Measurements from ENCODE around the gene EXOC6B. TPM values are rescaled to one million over a fixed set of nuclear protein-coding genes. Genes with fewer than 3 reads are reported as not detected.

The EXOC6B gene
- total RNA-seq, 1 donor from 2014 or later: 24.5 TPM

DNA sequence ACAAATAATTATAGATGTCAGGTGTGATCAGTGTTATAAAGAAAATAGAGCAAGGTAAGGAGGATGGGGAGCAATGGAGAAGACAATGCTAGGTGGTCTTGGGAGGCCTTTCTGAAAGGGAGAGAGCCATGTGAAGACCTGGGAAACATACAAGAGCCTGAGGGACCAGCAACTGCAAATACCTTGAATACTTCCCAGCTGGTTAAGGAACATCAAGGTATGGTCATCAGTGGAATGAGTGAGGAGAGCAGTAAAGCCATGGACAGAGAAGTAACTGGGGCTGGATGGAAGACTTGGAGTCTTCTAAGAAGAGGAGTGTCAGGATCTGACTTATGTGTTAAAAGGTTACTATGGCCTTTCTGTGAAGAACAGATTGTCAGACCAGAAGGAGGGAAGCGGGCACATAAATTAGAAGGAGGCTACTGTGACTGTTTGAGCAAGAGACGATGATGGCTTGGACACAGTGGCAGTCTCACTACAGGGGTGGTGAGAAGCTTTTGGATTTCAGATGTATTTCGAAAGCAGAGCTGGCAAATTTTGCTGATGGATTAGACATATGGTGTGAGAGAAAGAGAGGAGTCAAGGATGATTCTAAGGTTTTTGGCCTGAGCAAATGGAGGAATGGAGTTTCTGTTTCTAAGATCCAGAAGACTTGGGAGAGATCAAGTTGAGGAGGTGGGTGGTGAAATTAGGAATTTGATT, 22.8 kb upstream of the EXOC6B start:
- H3K4me3 ChIP-seq (ENCODE audit: low read length in 3 of 3): no peak overlapping the region
- no peaks in the 10 kb centered on the region for H3K4me1 ChIP-seq (ENCODE audit: control insufficient read depth in 3 of 3, insufficient read depth in 3 of 3, low read length in 3 of 3)
- H3K9me3 ChIP-seq (ENCODE audit: control insufficient read depth in 3 of 3, low read length in 3 of 3): no peaks in the 10 kb centered on the region
- H3K27me3 ChIP-seq (ENCODE audit: control insufficient read depth in 3 of 3, insufficient read depth in 3 of 3, low read length in 3 of 3): peaks cover 0 to 5% (median 0%) of the 10 kb centered on the region in 3 donors
- H3K27ac ChIP-seq (ENCODE audit: low read depth, low read length): no peak overlapping the region
- no peaks in the 10 kb centered on the region for H3K36me3 ChIP-seq (ENCODE audit: control insufficient read depth in 3 of 3, insufficient read depth in 3 of 3, low read length in 3 of 3)
- no peak overlapping the region for H3K9ac ChIP-seq (ENCODE audit: low read depth in 1 of 3, low read length in 3 of 3)

DNA sequence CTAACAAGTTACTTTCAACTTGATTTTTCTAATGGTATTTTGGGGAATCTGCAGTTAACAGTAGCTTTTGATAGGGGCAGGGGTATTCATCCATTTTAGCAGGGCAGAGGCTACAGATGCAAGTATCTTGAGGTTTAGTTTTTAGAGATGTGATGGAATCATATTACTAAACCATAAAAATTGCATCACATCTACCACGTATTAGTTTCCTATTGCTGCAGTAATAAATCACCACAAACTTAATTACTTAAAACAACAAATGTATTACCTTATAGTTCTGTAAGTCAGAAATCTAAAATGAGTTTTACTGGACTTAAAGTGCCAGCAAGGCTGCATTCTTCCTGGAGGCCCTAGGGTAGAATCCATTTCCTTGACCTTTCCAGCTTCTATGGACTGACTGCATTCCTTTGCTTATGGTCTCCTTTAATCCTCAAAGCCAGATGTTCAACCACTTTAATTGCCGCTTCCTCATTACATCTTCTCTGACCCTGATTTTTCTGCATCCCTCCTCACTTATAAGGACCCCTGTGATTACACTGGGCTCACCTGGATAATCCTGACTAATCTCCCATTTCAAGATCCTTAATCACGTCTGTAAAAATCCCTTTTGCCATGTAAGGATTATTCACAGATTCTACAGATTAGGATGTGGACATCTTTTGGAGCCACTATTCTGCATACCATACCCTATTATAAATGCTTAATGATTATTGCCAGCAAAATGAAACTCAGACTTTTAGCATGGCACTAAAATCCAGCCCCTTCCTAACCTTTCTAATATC, 21.9 kb upstream of the EXOC6B start:
- Histone ChIP-seq H3K36me3 (ENCODE audit: control insufficient read depth in 3 of 3, insufficient read depth in 3 of 3, low read length in 3 of 3) (no peaks in the 10 kb centered on the region), H3K9me3 (ENCODE audit: control insufficient read depth in 3 of 3, low read length in 3 of 3) (no peaks in the 10 kb centered on the region), H3K27me3 (ENCODE audit: control insufficient read depth in 3 of 3, insufficient read depth in 3 of 3, low read length in 3 of 3) (peaks cover 0 to 5% (median 0%) of the 10 kb centered on the region in 3 donors), H3K4me3 (ENCODE audit: low read length in 3 of 3) (no peak overlapping the region), H3K9ac (ENCODE audit: low read depth in 1 of 3, low read length in 3 of 3) (no peak overlapping the region), H3K27ac (ENCODE audit: low read depth, low read length) (no peak overlapping the region), H3K4me1 (ENCODE audit: control insufficient read depth in 3 of 3, insufficient read depth in 3 of 3, low read length in 3 of 3) (no peaks in the 10 kb centered on the region)

DNA sequence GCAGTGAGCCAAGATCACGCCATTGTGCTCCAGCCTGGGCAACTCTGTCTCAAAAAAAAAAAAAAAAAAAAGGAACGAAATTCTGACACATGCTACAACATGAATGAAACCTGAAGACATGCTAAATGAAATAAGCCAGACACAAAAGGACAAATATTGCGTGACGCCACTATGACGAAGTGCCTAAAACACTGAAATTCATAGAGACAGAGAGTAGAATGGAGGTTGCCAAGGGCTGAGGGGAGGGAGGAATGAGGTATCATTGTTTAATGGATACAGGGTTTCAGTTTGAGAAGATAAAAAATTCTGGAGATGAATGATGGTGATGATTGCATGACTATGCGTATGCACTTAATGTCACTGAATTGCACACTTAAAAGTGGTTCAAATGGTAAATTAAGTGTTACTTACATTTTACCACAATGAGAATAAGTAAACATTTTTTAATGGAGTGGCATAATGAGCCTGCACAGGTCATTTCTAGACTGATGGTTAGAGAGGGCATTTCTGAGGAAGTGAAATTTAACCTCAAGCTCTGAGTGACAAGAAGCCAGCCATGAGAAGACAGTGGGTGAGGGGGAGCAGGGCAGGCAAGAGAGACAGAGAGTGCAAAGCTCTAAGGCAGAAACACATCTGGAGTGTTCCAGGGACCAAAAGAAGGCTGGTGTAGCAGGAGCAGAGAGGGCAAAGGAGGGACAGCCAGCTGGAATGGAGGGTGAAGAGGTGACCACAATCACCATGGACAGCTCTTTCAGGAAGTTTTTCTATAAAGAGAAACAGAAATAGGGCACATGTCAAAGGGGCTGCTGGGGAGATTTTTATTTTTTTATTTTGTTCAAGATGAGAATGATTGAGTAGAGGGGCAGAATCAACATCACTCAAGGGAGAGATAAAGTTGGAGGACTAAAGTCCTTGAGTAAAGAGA, 20.6 kb upstream of the EXOC6B start:
- H3K27ac ChIP-seq (ENCODE audit: low read depth, low read length): no peak overlapping the region
- H3K9ac ChIP-seq (ENCODE audit: low read depth in 1 of 3, low read length in 3 of 3): no peak overlapping the region
- no peaks in the 10 kb centered on the region for H3K4me1 ChIP-seq (ENCODE audit: control insufficient read depth in 3 of 3, insufficient read depth in 3 of 3, low read length in 3 of 3)
- H3K4me3 ChIP-seq (ENCODE audit: low read length in 3 of 3): no peak overlapping the region
- H3K36me3 ChIP-seq (ENCODE audit: control insufficient read depth in 3 of 3, insufficient read depth in 3 of 3, low read length in 3 of 3): no peaks in the 10 kb centered on the region
- no peaks in the 10 kb centered on the region for H3K9me3 ChIP-seq (ENCODE audit: control insufficient read depth in 3 of 3, low read length in 3 of 3)
- peaks cover 0 to 3% (median 0%) of the 10 kb centered on the region in 3 donors for H3K27me3 ChIP-seq (ENCODE audit: control insufficient read depth in 3 of 3, insufficient read depth in 3 of 3, low read length in 3 of 3)

DNA sequence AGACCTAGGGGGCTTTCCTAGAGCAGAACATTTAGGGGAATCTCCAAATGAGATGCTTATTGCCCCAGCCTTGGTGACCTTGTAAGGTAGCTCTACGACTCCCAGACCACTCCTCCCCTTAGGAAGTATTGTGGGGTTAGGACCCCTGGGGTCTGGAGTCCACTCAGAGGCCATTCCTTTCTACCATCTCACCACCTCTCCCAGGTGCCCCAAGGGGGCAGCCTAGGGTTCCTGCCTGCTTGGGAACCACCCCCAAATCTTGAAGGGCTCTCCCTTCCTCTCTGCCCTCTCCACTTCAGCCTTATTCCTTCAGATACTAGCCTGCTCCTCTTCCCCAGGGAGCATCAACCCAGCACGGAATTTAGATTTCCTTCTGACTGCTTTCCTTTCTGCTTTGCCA, 17.5 kb upstream of the EXOC6B start:
- Histone ChIP-seq H3K4me3 (ENCODE audit: low read length in 3 of 3) (no peak overlapping the region), H3K36me3 (ENCODE audit: control insufficient read depth in 3 of 3, insufficient read depth in 3 of 3, low read length in 3 of 3) (no peaks in the 10 kb centered on the region), H3K4me1 (ENCODE audit: control insufficient read depth in 3 of 3, insufficient read depth in 3 of 3, low read length in 3 of 3) (no peaks in the 10 kb centered on the region), H3K27me3 (ENCODE audit: control insufficient read depth in 3 of 3, insufficient read depth in 3 of 3, low read length in 3 of 3) (no peaks in the 10 kb centered on the region), H3K27ac (ENCODE audit: low read depth, low read length) (no peak overlapping the region), H3K9ac (ENCODE audit: low read depth in 1 of 3, low read length in 3 of 3) (no peak overlapping the region), H3K9me3 (ENCODE audit: control insufficient read depth in 3 of 3, low read length in 3 of 3) (no peaks in the 10 kb centered on the region)

DNA sequence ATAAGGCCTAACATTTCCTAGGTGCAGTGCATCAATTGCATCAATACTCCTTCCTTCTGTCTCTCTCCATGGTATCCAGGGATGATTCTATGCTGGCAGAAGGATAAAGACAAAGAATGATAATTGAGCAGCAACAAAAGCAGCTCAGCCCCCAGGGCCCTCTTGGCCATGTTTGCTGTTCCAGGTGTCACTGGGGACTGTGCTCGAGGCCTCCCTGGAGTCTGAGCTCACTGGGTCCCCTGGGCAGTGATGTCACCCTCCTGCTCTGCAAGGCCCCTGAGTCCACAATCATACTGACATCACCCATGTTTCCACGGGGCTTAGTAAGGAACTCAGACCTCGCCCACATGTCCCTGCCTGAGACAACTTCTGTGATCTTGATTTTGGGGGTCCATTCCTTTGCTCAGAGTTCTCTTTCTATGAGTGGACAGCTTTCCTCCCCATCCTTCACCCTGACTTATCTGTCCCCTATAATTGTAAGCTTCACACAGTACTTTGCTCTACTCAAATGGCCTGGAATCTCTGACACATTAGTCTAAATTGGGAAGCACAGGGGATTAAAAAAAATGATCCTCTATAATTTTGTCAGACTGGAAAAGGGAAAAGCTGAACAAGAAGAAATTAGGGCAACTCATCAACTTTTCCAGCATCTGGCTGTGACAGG, 15.8 kb upstream of the EXOC6B start:
- no peak overlapping the region for H3K4me3 ChIP-seq (ENCODE audit: low read length in 3 of 3)
- H3K27me3 ChIP-seq (ENCODE audit: control insufficient read depth in 3 of 3, insufficient read depth in 3 of 3, low read length in 3 of 3): no peaks in the 10 kb centered on the region
- H3K36me3 ChIP-seq (ENCODE audit: control insufficient read depth in 3 of 3, insufficient read depth in 3 of 3, low read length in 3 of 3): no peaks in the 10 kb centered on the region
- no peaks in the 10 kb centered on the region for H3K9me3 ChIP-seq (ENCODE audit: control insufficient read depth in 3 of 3, low read length in 3 of 3)
- H3K9ac ChIP-seq (ENCODE audit: low read depth in 1 of 3, low read length in 3 of 3): no peak overlapping the region
- no peak overlapping the region for H3K27ac ChIP-seq (ENCODE audit: low read depth, low read length)
- H3K4me1 ChIP-seq (ENCODE audit: control insufficient read depth in 3 of 3, insufficient read depth in 3 of 3, low read length in 3 of 3): no peaks in the 10 kb centered on the region

DNA sequence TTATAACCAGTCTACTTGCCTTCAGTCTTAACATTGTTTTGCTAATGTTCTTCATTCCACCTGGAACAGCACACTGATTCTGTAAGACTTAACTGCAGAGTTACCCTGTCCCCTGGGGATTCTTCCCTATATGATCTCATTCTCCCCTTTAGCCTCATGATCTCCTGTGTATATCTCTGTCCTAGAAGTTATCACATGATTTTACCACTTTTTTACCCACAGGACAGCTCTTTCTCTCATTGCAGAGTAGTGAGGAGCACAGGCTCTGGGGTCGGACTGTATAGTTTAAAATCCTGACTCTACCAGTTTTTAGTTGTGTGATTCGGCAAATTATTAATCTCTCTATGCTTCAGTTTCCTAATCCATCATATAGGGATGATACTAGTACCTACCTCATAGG, 14.2 kb upstream of the EXOC6B start:
- H3K9ac ChIP-seq (ENCODE audit: low read depth in 1 of 3, low read length in 3 of 3): no peak overlapping the region
- H3K36me3 ChIP-seq (ENCODE audit: control insufficient read depth in 3 of 3, insufficient read depth in 3 of 3, low read length in 3 of 3): no peaks in the 10 kb centered on the region
- H3K9me3 ChIP-seq (ENCODE audit: control insufficient read depth in 3 of 3, low read length in 3 of 3): no peaks in the 10 kb centered on the region
- H3K27me3 ChIP-seq (ENCODE audit: control insufficient read depth in 3 of 3, insufficient read depth in 3 of 3, low read length in 3 of 3): peaks cover 0 to 2% (median 0%) of the 10 kb centered on the region in 3 donors
- no peaks in the 10 kb centered on the region for H3K4me1 ChIP-seq (ENCODE audit: control insufficient read depth in 3 of 3, insufficient read depth in 3 of 3, low read length in 3 of 3)
- no peak overlapping the region for H3K4me3 ChIP-seq (ENCODE audit: low read length in 3 of 3)
- H3K27ac ChIP-seq (ENCODE audit: low read depth, low read length): no peak overlapping the region

DNA sequence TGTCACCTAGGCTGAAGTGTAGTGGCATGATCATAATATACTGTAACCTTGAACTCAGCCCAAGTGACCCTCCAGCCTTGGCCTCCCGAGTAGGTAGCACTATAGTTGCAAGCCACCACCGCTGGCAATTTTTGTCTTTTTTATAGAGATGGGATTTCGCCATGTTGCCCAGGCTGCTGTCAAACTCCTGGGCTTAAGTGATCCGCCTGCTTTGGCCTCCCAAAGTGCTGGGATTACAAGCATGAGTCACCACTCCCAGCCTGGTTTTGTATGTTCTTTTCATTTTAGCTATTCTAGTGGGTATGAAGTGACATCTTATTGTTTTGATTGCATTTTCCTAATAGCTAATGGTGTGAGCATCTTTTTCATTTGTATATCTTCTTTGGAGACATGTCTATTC, 11.3 kb upstream of the EXOC6B start:
- no peak overlapping the region for H3K27ac ChIP-seq (ENCODE audit: low read depth, low read length)

DNA sequence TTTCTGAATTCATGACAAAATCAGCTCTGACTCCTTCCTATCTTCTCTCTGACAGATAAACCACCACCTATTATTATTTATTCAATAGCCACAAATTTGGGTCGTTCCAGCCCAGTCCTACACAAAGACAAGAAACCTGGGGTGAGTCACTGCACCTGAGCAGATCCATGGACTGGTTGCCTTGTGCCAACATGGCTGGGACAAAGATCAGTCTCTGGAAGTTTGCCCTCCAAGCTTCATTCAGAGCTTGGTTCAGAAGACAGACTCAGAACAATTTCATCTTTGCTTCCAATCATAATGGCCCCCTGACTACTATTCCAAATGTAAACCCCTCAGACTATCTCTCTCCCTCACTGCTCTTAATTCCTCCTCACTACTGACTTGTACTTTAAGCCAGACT, 9.6 kb upstream of the EXOC6B start:
- Histone ChIP-seq H3K4me1 (ENCODE audit: control insufficient read depth in 3 of 3, insufficient read depth in 3 of 3, low read length in 3 of 3) (no peaks in the 10 kb centered on the region), H3K27ac (ENCODE audit: low read depth, low read length) (no peak overlapping the region), H3K9ac (ENCODE audit: low read depth in 1 of 3, low read length in 3 of 3) (no peak overlapping the region), H3K9me3 (ENCODE audit: control insufficient read depth in 3 of 3, low read length in 3 of 3) (no peaks in the 10 kb centered on the region), H3K36me3 (ENCODE audit: control insufficient read depth in 3 of 3, insufficient read depth in 3 of 3, low read length in 3 of 3) (no peaks in the 10 kb centered on the region), H3K27me3 (ENCODE audit: control insufficient read depth in 3 of 3, insufficient read depth in 3 of 3, low read length in 3 of 3) (peaks cover 0 to 2% (median 0%) of the 10 kb centered on the region in 3 donors), H3K4me3 (ENCODE audit: low read length in 3 of 3) (no peak overlapping the region)

More for the DNA sequence above, 11.3 kb upstream of the EXOC6B start:
- no peaks in the 10 kb centered on the region for H3K4me1 ChIP-seq (ENCODE audit: control insufficient read depth in 3 of 3, insufficient read depth in 3 of 3, low read length in 3 of 3)
- no peak overlapping the region for H3K9ac ChIP-seq (ENCODE audit: low read depth in 1 of 3, low read length in 3 of 3)
- H3K36me3 ChIP-seq (ENCODE audit: control insufficient read depth in 3 of 3, insufficient read depth in 3 of 3, low read length in 3 of 3): no peaks in the 10 kb centered on the region
- H3K27me3 ChIP-seq (ENCODE audit: control insufficient read depth in 3 of 3, insufficient read depth in 3 of 3, low read length in 3 of 3): peaks cover 0 to 2% (median 0%) of the 10 kb centered on the region in 3 donors
- no peak overlapping the region for H3K4me3 ChIP-seq (ENCODE audit: low read length in 3 of 3)
- H3K9me3 ChIP-seq (ENCODE audit: control insufficient read depth in 3 of 3, low read length in 3 of 3): no peaks in the 10 kb centered on the region

DNA sequence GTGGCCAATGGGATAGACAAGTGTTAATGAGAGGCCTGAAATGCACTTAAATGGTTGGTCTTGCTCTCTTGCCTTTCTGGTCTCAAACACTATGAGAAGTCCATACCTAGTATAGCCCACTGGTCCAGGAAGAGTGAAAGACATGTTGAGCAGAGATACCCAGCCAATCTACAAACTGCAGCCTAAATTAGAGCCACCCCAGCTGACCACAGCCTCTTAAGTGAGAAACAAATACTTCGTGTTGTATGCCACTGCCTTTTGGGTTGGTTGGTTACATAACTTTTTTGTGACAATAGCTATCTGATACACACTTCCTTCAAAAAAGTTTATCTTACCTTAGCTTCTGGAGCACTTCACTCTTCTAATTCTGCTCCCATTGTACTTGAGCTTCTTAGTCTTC, 8.8 kb upstream of the EXOC6B start:
- H3K4me1 ChIP-seq (ENCODE audit: control insufficient read depth in 3 of 3, insufficient read depth in 3 of 3, low read length in 3 of 3): no peaks in the 10 kb centered on the region
- no peaks in the 10 kb centered on the region for H3K9me3 ChIP-seq (ENCODE audit: control insufficient read depth in 3 of 3, low read length in 3 of 3)
- H3K27ac ChIP-seq (ENCODE audit: low read depth, low read length): no peak overlapping the region
- no peaks in the 10 kb centered on the region for H3K36me3 ChIP-seq (ENCODE audit: control insufficient read depth in 3 of 3, insufficient read depth in 3 of 3, low read length in 3 of 3)
- H3K4me3 ChIP-seq (ENCODE audit: low read length in 3 of 3): no peak overlapping the region
- no peak overlapping the region for H3K9ac ChIP-seq (ENCODE audit: low read depth in 1 of 3, low read length in 3 of 3)
- peaks cover 0 to 2% (median 0%) of the 10 kb centered on the region in 3 donors for H3K27me3 ChIP-seq (ENCODE audit: control insufficient read depth in 3 of 3, insufficient read depth in 3 of 3, low read length in 3 of 3)

All from skeletal muscle tissue (tissue), 4 donors.